A673 (cell line): Measurements from ENCODE around the gene BARHL1. TPM values are rescaled to one million over a fixed set of nuclear protein-coding genes. Genes with fewer than 3 reads are reported as not detected.

Experiments used
- BruUV-seq: library from RNA; stranded (reverse); fragments of 400-500 nt; replicated peaks from 2 replicates; lab custom pipeline; 2021; lab: Mats Ljungman, UMichigan
- CTCF ChIA-PET: fragments of 300-600 bp; sonication (Branson Sonifier 250); formaldehyde crosslinking; loops from one replicate; lab custom pipeline; 2022; ENCODE audit warnings: antibody characterized with exemption; lab: Charles Lee
- POLR2A ChIA-PET: fragments of 300-600 bp; sonication (Branson Sonifier 250); formaldehyde crosslinking; loops from one replicate; lab custom pipeline; 2022; ENCODE audit warnings: antibody characterized with exemption; ENCODE audit not compliant: low non-redundant PET; lab: Charles Lee
- DNase-seq: peaks from one replicate; pipeline ENCODE4 v3.0.0-alpha.2; 2015; ENCODE audit warnings: low spot score
- H3K27ac ChIP-seq: fragments of 200-600 bp; sonication (generic); 2 replicates; pipeline ENCODE4 v1.5.1; 2016; ENCODE audit warnings: mixed run types, low read depth, mild to moderate bottlenecking, mixed read lengths, antibody characterized with exemption, low read length; ENCODE audit not compliant: poor library complexity, severe bottlenecking
- H3K27me3 ChIP-seq: fragments of 200-600 bp; sonication (generic); replicated peaks from 2 replicates; pipeline ENCODE4 v1.6.1; 2017; ENCODE audit warnings: mixed run types, low read depth, mild to moderate bottlenecking, mixed read lengths, antibody characterized with exemption, low read length; ENCODE audit not compliant: insufficient read depth, poor library complexity
- H3K36me3 ChIP-seq: fragments of 200-600 bp; sonication (generic); 2 replicates; pipeline ENCODE4 v1.6.1; 2016; ENCODE audit warnings: mixed run types, mild to moderate bottlenecking, mixed read lengths, antibody characterized with exemption, low read length; ENCODE audit not compliant: insufficient read depth, poor library complexity, severe bottlenecking
- H3K4me1 ChIP-seq: fragments of 200-600 bp; sonication (generic); 2 replicates; pipeline ENCODE4 v1.6.1; 2017; ENCODE audit warnings: mixed run types, mild to moderate bottlenecking, mixed read lengths, antibody characterized with exemption, low read length; ENCODE audit not compliant: insufficient read depth, poor library complexity, severe bottlenecking
- H3K4me3 ChIP-seq: fragments of 200-600 bp; sonication (generic); 2 replicates; pipeline ENCODE4 v1.5.1; 2016; ENCODE audit warnings: low read depth, mixed run types, mild to moderate bottlenecking, mixed read lengths, low read length; ENCODE audit not compliant: poor library complexity, severe bottlenecking
- H3K9me3 ChIP-seq: fragments of 200-600 bp; sonication (generic); 2 replicates; pipeline ENCODE4 v1.6.1; 2016; ENCODE audit warnings: mixed run types, low read depth, mild to moderate bottlenecking, mixed read lengths, antibody characterized with exemption, low read length; ENCODE audit not compliant: poor library complexity, severe bottlenecking
- EZH2 ChIP-seq: fragments of 200-600 bp; sonication (generic); IDR thresholded peaks from 2 replicates; pipeline ENCODE4 v1.6.1; 2017; ENCODE audit warnings: borderline replicate concordance, low read depth, mild to moderate bottlenecking, mixed read lengths, antibody characterized with exemption, low read length; ENCODE audit not compliant: poor library complexity, severe bottlenecking
- intact Hi-C: fragments of 100-400 bp; cut with micrococcal nuclease; formaldehyde crosslinking; loops from one replicate; pipeline ENCODE4 v1.10.0; 2022; ENCODE audit not compliant: unreplicated experiment
- total RNA-seq: library from RNA; stranded (reverse); gene quantifications from 2 replicates; pipeline ENCODE4 v1.2.3, GENCODE V29; 2021
- TF ChIP-seq, protein P1 (sequence below): fragments of 300-800, 200-600 bp; sonication (generic); conservative IDR thresholded peaks from 2 replicates; pipeline ENCODE4 v1.5.1; 2017; ENCODE audit warnings: low read depth, mild to moderate bottlenecking, antibody characterized with exemption, low read length, moderate library complexity, mixed read lengths

The BARHL1 gene
- total RNA-seq, 1 experiment from 2014 or later, result not detected

DNA sequence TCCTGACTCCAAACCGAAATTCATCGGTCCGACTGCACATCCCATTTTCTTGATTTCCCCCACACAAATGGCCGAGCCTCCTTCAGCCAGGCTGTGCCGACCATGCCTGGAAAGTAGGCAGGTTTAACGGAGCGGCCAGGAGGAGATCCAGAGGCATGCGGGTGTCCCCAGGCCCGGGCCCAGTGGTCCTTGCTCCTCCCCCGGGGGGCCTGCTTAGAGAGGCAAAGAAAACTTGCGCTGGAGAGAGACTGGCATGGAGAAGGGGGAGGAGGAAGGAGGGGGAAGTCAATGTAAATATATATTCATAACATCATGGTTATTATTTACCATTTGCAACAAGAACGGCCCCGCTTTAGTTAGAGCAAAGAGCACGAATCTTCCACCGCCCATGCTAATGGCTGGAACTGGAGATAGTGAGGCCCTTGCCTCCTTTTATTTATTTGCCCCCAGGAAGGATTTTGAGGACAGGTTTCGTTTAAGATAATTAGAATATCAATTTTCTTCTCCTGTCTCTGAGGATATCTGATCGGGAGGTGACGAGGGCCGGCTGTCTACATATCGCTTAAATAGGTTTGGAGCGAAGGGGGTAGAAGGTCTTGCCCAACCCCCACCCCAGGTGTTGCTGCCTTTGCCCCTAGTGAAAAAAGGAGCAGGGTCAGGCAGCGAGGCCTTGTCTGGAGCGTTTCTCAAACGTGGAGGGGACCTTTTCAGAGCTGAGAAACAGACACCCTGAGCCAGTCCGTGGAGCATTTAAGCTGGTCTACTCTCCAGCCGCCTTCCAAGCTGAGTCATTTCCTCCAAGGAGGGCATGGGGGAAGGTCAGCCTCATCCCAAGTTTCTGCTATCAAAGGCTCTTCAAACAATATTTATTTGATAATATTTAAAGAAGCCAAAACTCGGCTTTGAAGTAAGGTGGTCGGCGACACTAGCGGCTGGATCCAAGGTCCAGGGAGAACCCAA, 2.5 kb downstream of the BARHL1 start:
- ChIA-PET CTCF (no interaction called here), POLR2A (no interaction called here)
- intact Hi-C loops, result no loop called here
- Histone ChIP-seq H3K9me3 (no peaks in the 10 kb centered on the region), H3K4me1 (peaks cover 4% of the 10 kb centered on the region), H3K4me3 (no peak overlapping the region), H3K27me3 (peaks cover 100% of the 10 kb centered on the region), H3K36me3 (no peaks in the 10 kb centered on the region), H3K27ac (no peak overlapping the region)
- BruUV-seq, result no TSS peak
- TF ChIP-seq EZH2, result no peak
- TF ChIP-seq, protein P1, sequence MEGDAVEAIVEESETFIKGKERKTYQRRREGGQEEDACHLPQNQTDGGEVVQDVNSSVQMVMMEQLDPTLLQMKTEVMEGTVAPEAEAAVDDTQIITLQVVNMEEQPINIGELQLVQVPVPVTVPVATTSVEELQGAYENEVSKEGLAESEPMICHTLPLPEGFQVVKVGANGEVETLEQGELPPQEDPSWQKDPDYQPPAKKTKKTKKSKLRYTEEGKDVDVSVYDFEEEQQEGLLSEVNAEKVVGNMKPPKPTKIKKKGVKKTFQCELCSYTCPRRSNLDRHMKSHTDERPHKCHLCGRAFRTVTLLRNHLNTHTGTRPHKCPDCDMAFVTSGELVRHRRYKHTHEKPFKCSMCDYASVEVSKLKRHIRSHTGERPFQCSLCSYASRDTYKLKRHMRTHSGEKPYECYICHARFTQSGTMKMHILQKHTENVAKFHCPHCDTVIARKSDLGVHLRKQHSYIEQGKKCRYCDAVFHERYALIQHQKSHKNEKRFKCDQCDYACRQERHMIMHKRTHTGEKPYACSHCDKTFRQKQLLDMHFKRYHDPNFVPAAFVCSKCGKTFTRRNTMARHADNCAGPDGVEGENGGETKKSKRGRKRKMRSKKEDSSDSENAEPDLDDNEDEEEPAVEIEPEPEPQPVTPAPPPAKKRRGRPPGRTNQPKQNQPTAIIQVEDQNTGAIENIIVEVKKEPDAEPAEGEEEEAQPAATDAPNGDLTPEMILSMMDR, result no peak
- no peak for DNase-seq

DNA sequence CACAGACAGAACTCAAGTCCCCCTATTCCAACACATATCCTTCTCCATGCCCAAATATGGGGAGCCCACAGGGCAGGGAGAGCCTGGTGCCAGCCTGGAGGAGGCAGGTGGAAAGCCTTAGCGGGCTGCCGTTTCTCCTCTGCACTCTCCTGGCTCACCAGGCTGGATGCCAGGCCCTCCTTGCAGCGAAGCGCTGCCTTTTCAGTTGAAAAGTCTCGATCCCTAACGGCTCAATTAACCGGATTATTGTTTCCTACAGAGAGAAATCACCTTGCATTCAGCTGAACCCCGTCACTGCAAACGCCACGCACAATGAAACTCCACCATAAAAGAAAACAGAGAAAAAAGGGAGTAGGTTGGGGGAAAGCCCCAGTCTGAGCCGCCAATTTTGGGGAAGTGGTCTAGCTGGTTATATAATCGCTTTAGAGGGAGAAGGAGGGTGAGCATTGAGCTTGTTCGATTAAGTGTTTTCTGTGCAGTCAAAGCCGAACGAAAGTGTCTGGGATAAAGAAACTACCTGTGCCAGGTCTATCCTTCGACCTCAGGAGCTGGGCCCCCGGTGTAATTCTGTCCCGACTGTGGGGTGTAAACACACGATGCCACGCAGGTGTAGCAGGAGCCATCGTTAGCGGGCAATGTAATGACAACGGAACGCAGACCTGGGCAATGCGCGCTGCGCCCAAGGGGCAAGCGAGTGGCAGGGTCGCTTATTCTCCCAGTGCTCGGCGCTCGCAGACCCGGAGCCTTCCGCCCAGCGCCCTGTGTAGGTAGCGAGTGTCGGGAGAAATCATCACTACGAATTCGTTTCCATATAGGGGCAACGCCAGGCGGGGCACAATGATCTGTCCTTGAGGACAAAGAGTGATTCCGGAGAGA, 3.8 kb downstream of the BARHL1 start:
- DNase-seq, result no peak
- ChIA-PET POLR2A (no interaction called here), CTCF (interaction anchor here (0.5 to 0.6 kb wide), 2 partner anchors 214 to 313 kb away, joined by 3 to 10 read pairs; no protein-coding TSS in a partner anchor)
- Histone ChIP-seq H3K4me3 (no peak overlapping the region), H3K27me3 (peaks cover 100% of the 10 kb centered on the region), H3K36me3 (no peaks in the 10 kb centered on the region), H3K27ac (no peak overlapping the region), H3K9me3 (no peaks in the 10 kb centered on the region), H3K4me1 (peaks cover 4% of the 10 kb centered on the region)
- no TSS peak for BruUV-seq
- intact Hi-C loops, result no loop called here
- TF ChIP-seq EZH2, result peak; percentile 88
- TF ChIP-seq, protein P1, result no peak

DNA sequence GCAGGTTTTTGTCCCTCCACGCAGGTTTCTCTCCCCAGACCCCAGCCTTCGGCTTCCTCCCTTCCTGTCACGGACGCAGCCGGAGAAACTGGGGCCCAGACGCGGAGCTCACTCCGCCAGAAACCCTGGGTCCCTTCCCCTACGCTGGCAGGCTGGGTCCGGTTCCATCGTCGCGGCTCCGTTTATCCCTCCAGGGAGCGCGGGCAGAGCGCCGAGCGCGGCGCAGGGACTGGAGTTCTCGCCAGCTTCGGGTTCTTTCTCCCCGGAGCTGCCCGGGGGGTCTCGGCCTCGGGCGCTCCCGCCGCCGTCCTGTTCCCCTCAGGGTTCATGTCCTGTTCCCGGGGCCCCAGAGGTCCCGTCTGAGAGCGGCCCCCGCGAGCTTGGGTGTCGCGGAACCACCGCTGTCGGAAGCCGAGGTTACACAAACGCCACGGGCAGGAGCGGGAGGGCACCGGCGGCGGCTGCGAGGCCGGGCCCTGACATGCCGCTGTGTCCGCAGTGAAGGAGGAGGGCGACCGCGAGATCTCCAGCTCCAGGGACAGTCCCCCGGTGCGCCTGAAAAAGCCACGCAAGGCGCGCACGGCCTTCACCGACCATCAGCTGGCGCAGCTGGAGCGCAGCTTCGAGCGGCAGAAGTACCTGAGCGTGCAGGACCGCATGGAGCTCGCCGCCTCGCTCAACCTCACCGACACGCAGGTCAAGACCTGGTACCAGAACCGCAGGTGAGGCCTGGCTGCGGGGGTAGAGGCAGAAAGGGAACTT, 4.6 kb downstream of the BARHL1 start:
- CTCF ChIA-PET, result interaction anchor here (0.5 kb wide), 1 partner anchor 313 kb away, joined by 3 read pairs; no protein-coding TSS in a partner anchor
- no peaks in the 10 kb centered on the region for H3K36me3 ChIP-seq
- no peaks in the 10 kb centered on the region for H3K9me3 ChIP-seq
- no peak for DNase-seq
- H3K27me3 ChIP-seq, result peaks cover 100% of the 10 kb centered on the region
- peak; percentile 53 for TF ChIP-seq EZH2
- TF ChIP-seq, protein P1, result no peak
- POLR2A ChIA-PET, result no interaction called here
- no peaks in the 10 kb centered on the region for H3K4me1 ChIP-seq
- BruUV-seq, result no TSS peak
- H3K4me3 ChIP-seq, result no peak overlapping the region
- no peak overlapping the region for H3K27ac ChIP-seq
- intact Hi-C loops, result no loop called here
